IMR-90 (cell line): ENCODE data around the gene ADPRHL1. TPM values are rescaled to one million over a fixed set of nuclear protein-coding genes. Genes with fewer than 3 reads are reported as not detected.

Experiments used
- ATAC-seq: fragments of 200-7000 bp; cut with Tn5 transposase; 2 replicates; pipeline ENCODE4 v1.9.1; 2020; ENCODE audit warnings: low read depth, mild to moderate bottlenecking, moderate library complexity
- BruUV-seq: library from RNA; stranded (reverse); fragments of 400-500 nt; replicated peaks from 2 replicates; lab custom pipeline; 2021; lab: Mats Ljungman, UMichigan
- CTCF ChIA-PET: fragments of 300-600 bp; formaldehyde crosslinking; extraction: SDS; loops from one replicate; lab custom pipeline; 2021; ENCODE audit warnings: antibody characterized with exemption; lab: Yijun Ruan, JAX
- POLR2A ChIA-PET: fragments of 300-600 bp; sonication (Branson Sonifier 250); formaldehyde crosslinking; loops from one replicate; lab custom pipeline; 2022; ENCODE audit warnings: antibody characterized with exemption; ENCODE audit not compliant: unreplicated experiment; lab: Charles Lee
- DNase-seq: peaks from one replicate; pipeline ENCODE4 v3.0.0; 2013
- H2AFZ ChIP-seq: replicated peaks from 2 replicates; pipeline ENCODE3; 2013; ENCODE audit warnings: low read length, mild to moderate bottlenecking; ENCODE audit not compliant: poor library complexity
- H2AK5ac ChIP-seq: 2 replicates; pipeline ENCODE4 v1.6.1; 2013; ENCODE audit warnings: low read depth, low read length, inconsistent platforms
- H2AK9ac ChIP-seq: replicated peaks from 2 replicates; pipeline ENCODE3; 2013; ENCODE audit warnings: mild to moderate bottlenecking, low read depth, low read length, moderate library complexity; ENCODE audit not compliant: poor library complexity
- H2BK120ac ChIP-seq: 2 replicates; pipeline ENCODE4 v1.6.1; 2013; ENCODE audit warnings: low read depth, low read length, inconsistent platforms
- H2BK15ac ChIP-seq: 3 replicates; pipeline ENCODE4 v1.6.1; 2013; ENCODE audit warnings: low read depth, low read length, inconsistent platforms
- H2BK20ac ChIP-seq: 2 replicates; pipeline ENCODE4 v1.6.1; 2013; ENCODE audit warnings: low read depth, mild to moderate bottlenecking, inconsistent platforms, low read length, moderate library complexity
- H2BK5ac ChIP-seq: 2 replicates; pipeline ENCODE4 v1.6.1; 2013; ENCODE audit warnings: mild to moderate bottlenecking, low read depth, low read length, inconsistent platforms; ENCODE audit not compliant: poor library complexity, severe bottlenecking
- H3K14ac ChIP-seq: replicated peaks from 2 replicates; pipeline ENCODE4 v1.6.1; 2013; ENCODE audit warnings: low read depth, low read length, inconsistent platforms
- H3K18ac ChIP-seq: 2 replicates; pipeline ENCODE4 v1.6.1; 2013; ENCODE audit warnings: low read depth, low read length, control low read depth
- H3K23ac ChIP-seq: 2 replicates; pipeline ENCODE4 v1.6.1; 2013; ENCODE audit warnings: low read depth, low read length, inconsistent platforms
- H3K27ac ChIP-seq: 2 replicates; pipeline ENCODE4 v1.5.1; 2013; ENCODE audit warnings: mild to moderate bottlenecking, control low read depth, low read length; ENCODE audit not compliant: insufficient read depth
- H3K27me3 ChIP-seq: 2 replicates; pipeline ENCODE4 v1.6.1; 2013; ENCODE audit warnings: low read length; ENCODE audit not compliant: control insufficient read depth, insufficient read depth
- H3K36me3 ChIP-seq: 2 replicates; pipeline ENCODE4 v1.6.1; 2013; ENCODE audit warnings: low read length, mixed read lengths; ENCODE audit not compliant: control insufficient read depth, insufficient read depth
- H3K4ac ChIP-seq: 2 replicates; pipeline ENCODE4 v1.6.1; 2013; ENCODE audit warnings: low read depth, low read length, inconsistent platforms
- H3K4me1 ChIP-seq: 2 replicates; pipeline ENCODE4 v1.6.1; 2013; ENCODE audit warnings: low read length, mixed read lengths; ENCODE audit not compliant: control insufficient read depth, insufficient read depth
- H3K4me2 ChIP-seq: 2 replicates; pipeline ENCODE4 v1.6.1; 2013; ENCODE audit warnings: low read depth, mild to moderate bottlenecking, control low read depth, low read length, moderate library complexity
- H3K4me3 ChIP-seq: 2 replicates; pipeline ENCODE4 v1.5.1; 2013; ENCODE audit warnings: low read depth, mild to moderate bottlenecking, control low read depth, low read length, moderate library complexity; ENCODE audit not compliant: insufficient read depth
- H3K56ac ChIP-seq: 2 replicates; pipeline ENCODE4 v1.6.1; 2013; ENCODE audit warnings: low read length, inconsistent platforms; ENCODE audit not compliant: insufficient read depth; ENCODE audit errors: extremely low read depth
- H3K79me1 ChIP-seq, 2 experiments: 2 replicates each; pipeline ENCODE4 v1.6.1; 2013; ENCODE audit warnings: low read length in 2 of 2, inconsistent platforms in 1 of 2, low read depth in 1 of 2
- H3K9ac ChIP-seq: 2 replicates; pipeline ENCODE4 v1.6.1; 2013; ENCODE audit warnings: low read depth, low read length, control low read depth
- H3K9me1 ChIP-seq: 2 replicates; pipeline ENCODE4 v1.6.1; 2013; ENCODE audit warnings: low read length, inconsistent platforms; ENCODE audit not compliant: insufficient read depth
- H3K9me3 ChIP-seq: 2 replicates; pipeline ENCODE4 v1.6.1; 2013; ENCODE audit warnings: low read length; ENCODE audit not compliant: control insufficient read depth, insufficient read depth
- H4K20me1 ChIP-seq: 2 replicates; pipeline ENCODE4 v1.6.1; 2013; ENCODE audit warnings: low read length, inconsistent platforms; ENCODE audit not compliant: insufficient read depth
- H4K5ac ChIP-seq: 2 replicates; pipeline ENCODE4 v1.6.1; 2013; ENCODE audit warnings: mild to moderate bottlenecking, low read depth, low read length, control low read depth
- H4K8ac ChIP-seq, 2 experiments: 2 replicates each; pipeline ENCODE4 v1.6.1; 2013; ENCODE audit warnings: low read depth in 2 of 2, low read length in 2 of 2, control low read depth in 1 of 2, inconsistent platforms in 1 of 2
- H4K91ac ChIP-seq: 2 replicates; pipeline ENCODE4 v1.6.1; 2013; ENCODE audit warnings: low read depth, low read length, inconsistent platforms; ENCODE audit not compliant: insufficient read depth
- BHLHE40 ChIP-seq: fragments of 150-350 bp; IDR thresholded peaks from 2 replicates; pipeline ENCODE4 v1.6.1; 2016; ENCODE audit warnings: mild to moderate bottlenecking, low read depth, low read length
- CEBPB ChIP-seq: IDR thresholded peaks from 2 replicates; pipeline ENCODE4 v1.6.1; 2012; ENCODE audit warnings: low read depth, low read length, improper control_type of control experiment
- CHD1 ChIP-seq: IDR thresholded peaks from 2 replicates; pipeline ENCODE4 v1.6.1; 2012; ENCODE audit warnings: low read depth, low read length, improper control_type of control experiment
- ELK1 ChIP-seq: fragments of 150-350 bp; IDR thresholded peaks from 2 replicates; pipeline ENCODE4 v1.6.1; 2016; ENCODE audit warnings: low read depth, mild to moderate bottlenecking, low read length, moderate library complexity, borderline replicate concordance
- FOS ChIP-seq: fragments of 150-350 bp; IDR thresholded peaks from 2 replicates; pipeline ENCODE4 v1.6.1; 2016; ENCODE audit warnings: low read depth, low read length
- MXI1 ChIP-seq: IDR thresholded peaks from 2 replicates; pipeline ENCODE4 v1.6.1; 2012; ENCODE audit warnings: low read depth, mild to moderate bottlenecking, low read length, moderate library complexity, borderline replicate concordance
- NFE2L2 ChIP-seq: fragments of 150-350 bp; IDR thresholded peaks from 2 replicates; pipeline ENCODE4 v1.6.1; 2016; ENCODE audit warnings: low read depth, mild to moderate bottlenecking, low read length
- POLR2A ChIP-seq: IDR thresholded peaks from 2 replicates; pipeline ENCODE4 v1.6.1; 2012; ENCODE audit warnings: mild to moderate bottlenecking, low read depth, low read length
- RAD21 ChIP-seq: IDR thresholded peaks from 2 replicates; pipeline ENCODE4 v1.6.1; 2012; ENCODE audit warnings: low read length, improper control_type of control experiment
- RCOR1 ChIP-seq: IDR thresholded peaks from 2 replicates; pipeline ENCODE4 v1.6.1; 2012; ENCODE audit warnings: mild to moderate bottlenecking, low read length, improper control_type of control experiment; ENCODE audit not compliant: insufficient replicate concordance
- RFX5 ChIP-seq: IDR thresholded peaks from 2 replicates; pipeline ENCODE4 v1.8.0; 2012; ENCODE audit warnings: low read depth, mild to moderate bottlenecking, low read length, moderate library complexity
- SMC3 ChIP-seq: fragments of 150-350 bp; IDR thresholded peaks from 2 replicates; pipeline ENCODE4 v1.6.1; 2016; ENCODE audit warnings: low read depth, mild to moderate bottlenecking, antibody characterized with exemption, low read length, moderate library complexity
- USF2 ChIP-seq: fragments of 150-350 bp; IDR thresholded peaks from 2 replicates; pipeline ENCODE4 v1.6.1; 2017; ENCODE audit warnings: mild to moderate bottlenecking, antibody characterized with exemption, low read length, low read depth
- WGBS, 2 experiments: methylation state at CpG; one replicate each; pipeline versions ENCODE4 v1.1.5 to v1.1.7; 2013; ENCODE audit warnings: missing lambda C conversion rate in 2 of 2; ENCODE audit not compliant: insufficient read length in 1 of 2; ENCODE audit errors: extremely low coverage in 2 of 2; 5-methylcytosine and 5-hydroxymethylcytosine counted together
- dilution Hi-C: fragments of 300-500 bp; cut with HindIII; formaldehyde crosslinking; loops from one replicate; pipeline ENCODE4 v1.14.3; 2018; ENCODE audit warnings: low sequenced_read_pairs; ENCODE audit not compliant: unreplicated experiment
- in situ Hi-C: fragments of 300-500 bp; cut with MboI; formaldehyde crosslinking; loops from 3 replicates; pipeline ENCODE4 v1.14.3; 2019; ENCODE audit warnings: low sequenced_read_pairs, inconsistent platforms, mixed read lengths
- intact Hi-C: fragments of 100-400 bp; cut with micrococcal nuclease; formaldehyde crosslinking; loops from 2 replicates; pipeline ENCODE4 v1.10.0; 2022
- polyA plus RNA-seq, 3 experiments: library from polyadenylated mRNA; depleted of rRNA; stranded (reverse); fragments of >200 nt; gene quantifications; 2 replicates each; pipeline ENCODE4 v1.2.3, GENCODE V29; 2012; ENCODE audit warnings: low replicate concordance in 1 of 3
- total RNA-seq: library from RNA; depleted of rRNA; stranded (reverse); fragments of >200 nt; gene quantifications from 2 replicates; pipeline ENCODE4 v1.2.3, GENCODE V29; 2012

Gene ADPRHL1
- total and polyA plus RNA-seq, 2 of the 4 experiments (the other 2 are of a cell fraction) = 0.36 to 0.67 TPM

DNA sequence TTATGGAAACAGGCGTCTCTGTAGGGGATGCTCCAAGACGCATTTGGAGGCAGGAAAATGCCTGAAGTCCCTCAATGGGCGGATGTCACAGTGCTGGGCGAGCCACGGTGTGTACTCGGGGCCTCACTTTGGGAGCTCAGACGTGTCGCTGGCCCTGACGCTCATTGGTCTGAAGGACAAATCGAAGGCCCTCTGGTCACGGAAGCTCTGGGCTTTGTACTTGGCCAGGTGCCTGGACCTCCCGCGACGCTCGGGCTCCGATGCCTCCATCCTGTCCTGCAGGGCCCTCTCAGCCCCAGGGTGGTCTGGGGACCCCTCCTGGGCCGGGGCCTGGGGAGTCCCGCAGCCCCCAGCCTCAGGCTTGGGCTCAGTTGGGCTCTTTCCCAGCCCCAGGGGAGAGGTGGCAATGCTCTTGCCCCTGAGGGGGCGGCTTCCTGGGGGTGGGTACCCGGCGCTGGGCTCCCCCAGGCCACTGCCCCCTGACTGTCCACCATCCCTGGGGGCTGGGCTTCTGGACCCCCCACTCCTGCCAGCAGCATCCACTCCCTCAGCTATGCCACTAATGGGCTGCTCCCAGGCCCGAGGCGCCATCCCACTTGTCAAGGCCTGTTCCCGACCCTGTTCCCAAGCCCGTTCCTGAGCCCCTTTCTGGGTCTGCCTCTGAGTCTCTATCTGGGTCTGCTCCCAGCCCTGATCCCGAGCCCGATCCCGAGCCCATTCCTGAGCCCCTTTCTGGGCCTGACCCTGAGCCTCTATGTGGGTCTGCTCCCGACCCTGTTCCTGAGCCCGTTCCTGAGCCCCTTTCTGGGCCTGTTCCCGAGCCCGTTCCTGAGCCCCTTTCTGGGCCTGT, 49.8 kb downstream of the ADPRHL1 start:
- Histone ChIP-seq H2AK5ac (no peak overlapping the region), H3K4me2 (no peak overlapping the region), H3K9me3 (no peaks in the 10 kb centered on the region), H3K27ac (no peak overlapping the region), H3K36me3 (no peaks in the 10 kb centered on the region), H3K4me1 (peaks cover 6% of the 10 kb centered on the region; the same call in 1 of the 2 replicates), H4K5ac (no peak overlapping the region), H3K18ac (no peak overlapping the region), H2AK9ac (peak overlapping the region; percentile 1), H4K91ac (no peak overlapping the region), H3K56ac (no peak overlapping the region), H2BK120ac (no peak overlapping the region), H3K9me1 (0 out of 2 replicates have a peak, but pooled peaks cover 4% of the 10 kb centered on the region), H4K20me1 (no peaks in the 10 kb centered on the region), H3K23ac (no peak overlapping the region), H3K27me3 (no peaks in the 10 kb centered on the region), H3K14ac (no peak overlapping the region), H3K9ac (no peak overlapping the region), H2BK20ac (no peak overlapping the region), H2AFZ (no peak overlapping the region), H2BK5ac (no peak overlapping the region), H3K79me1 (no peaks in the 10 kb centered on the region), H3K4ac (no peak overlapping the region), H3K4me3 (no peak overlapping the region), H4K8ac (no peak overlapping the region), H2BK15ac (no peak overlapping the region)
- dilution Hi-C loops (no loop called here), intact Hi-C loops (no loop called here), in situ Hi-C loops (no loop called here)
- ATAC-seq (no peak), DNase-seq (no peak)
- TF ChIP-seq SMC3 = no peak
- no peak for TF ChIP-seq ELK1
- TF ChIP-seq USF2 = no peak
- no peak for TF ChIP-seq NFE2L2
- no peak for TF ChIP-seq FOS
- TF ChIP-seq RAD21 = no peak
- TF ChIP-seq BHLHE40 = no peak
- TF ChIP-seq CHD1 = no peak
- no peak for TF ChIP-seq RFX5
- no peak for TF ChIP-seq POLR2A
- no peak for TF ChIP-seq RCOR1
- no peak for TF ChIP-seq CEBPB
- no peak for TF ChIP-seq MXI1
- ChIA-PET POLR2A (no interaction called here), CTCF (no interaction called here)
- 80% methylated on average over 20 of the region's 32 CpGs; no CpG with 5 or more reads in 1 of the 2 experiments for WGBS, 2 experiments
- no TSS peak for BruUV-seq
